IPS-18c (cell line): ENCODE data around the gene MNAT1.

Experiments used
- H3K4me3 ChIP-seq: 2 replicates; pipeline ENCODE4 v1.7.0; 2013; ENCODE audit warnings: low read depth, mild to moderate bottlenecking, low read length, moderate library complexity; ENCODE audit not compliant: insufficient read depth
- H3K9me3 ChIP-seq: one replicate; pipeline ENCODE4 v1.6.1; 2013; ENCODE audit warnings: mild to moderate bottlenecking, low read length, moderate library complexity; ENCODE audit not compliant: control insufficient read depth, insufficient read depth

The MNAT1 gene

DNA sequence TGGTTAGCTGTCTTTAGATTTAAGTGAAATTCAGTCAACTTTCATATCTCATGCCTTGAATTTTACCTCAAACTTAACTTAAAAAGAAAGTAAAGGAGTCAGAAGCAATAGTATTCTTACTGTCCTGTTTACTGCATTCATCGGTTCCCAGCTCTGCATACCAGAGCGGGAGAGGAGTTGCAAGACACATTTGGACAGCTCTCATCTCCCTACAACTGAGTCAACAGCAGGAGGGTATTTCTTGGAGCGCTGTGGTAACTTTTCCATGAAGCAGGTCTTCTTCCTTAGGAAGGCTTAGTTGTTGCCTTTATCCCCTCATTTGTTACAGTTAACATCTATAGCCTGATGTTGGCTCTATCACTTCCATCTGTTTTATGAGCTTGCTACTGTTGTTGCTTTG, 181.2 kb downstream of the MNAT1 start:
- Histone ChIP-seq H3K9me3 (peaks cover 3% of the 10 kb centered on the region), H3K4me3 (no peak overlapping the region)

DNA sequence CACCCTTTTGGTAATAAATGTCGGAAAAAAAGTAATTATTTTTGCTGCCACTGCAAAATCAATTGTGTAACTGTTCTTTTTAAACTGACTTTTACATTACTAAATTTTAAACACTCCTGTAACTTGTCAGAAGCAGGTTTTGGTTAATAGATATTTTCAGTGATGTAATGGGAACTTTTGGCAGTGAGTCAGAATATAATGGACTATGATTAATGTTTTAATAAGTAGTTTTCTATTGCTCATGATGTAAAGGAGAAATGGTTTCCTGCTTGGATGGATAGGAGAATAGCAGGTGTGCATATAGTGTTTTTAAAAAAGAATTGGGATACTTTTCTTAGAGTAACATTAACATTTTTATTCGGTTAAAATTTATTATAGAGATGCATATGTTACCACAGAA, 187.5 kb downstream of the MNAT1 start:
- Histone ChIP-seq H3K4me3 (no peak overlapping the region), H3K9me3 (no peaks in the 10 kb centered on the region)

DNA sequence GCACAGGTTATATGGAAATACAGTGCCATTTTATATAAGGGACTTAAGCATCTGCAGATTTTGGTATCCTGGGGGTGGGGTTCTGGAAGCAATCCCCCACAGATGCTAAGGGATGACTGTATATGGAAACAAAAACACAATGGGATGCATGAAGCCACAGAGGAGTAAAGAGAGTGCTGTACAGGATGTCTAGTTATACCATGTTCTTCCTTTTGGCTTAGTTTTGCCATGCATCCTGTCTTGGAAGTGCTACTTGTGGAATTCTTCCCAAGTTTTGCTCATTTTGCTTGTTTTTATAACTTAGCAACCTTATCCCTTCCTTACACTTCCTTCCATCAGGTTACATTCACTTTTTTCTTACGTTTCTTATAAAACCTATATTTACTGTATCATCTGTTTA, 190.7 kb downstream of the MNAT1 start:
- Histone ChIP-seq H3K4me3 (no peak overlapping the region), H3K9me3 (no peaks in the 10 kb centered on the region)

DNA sequence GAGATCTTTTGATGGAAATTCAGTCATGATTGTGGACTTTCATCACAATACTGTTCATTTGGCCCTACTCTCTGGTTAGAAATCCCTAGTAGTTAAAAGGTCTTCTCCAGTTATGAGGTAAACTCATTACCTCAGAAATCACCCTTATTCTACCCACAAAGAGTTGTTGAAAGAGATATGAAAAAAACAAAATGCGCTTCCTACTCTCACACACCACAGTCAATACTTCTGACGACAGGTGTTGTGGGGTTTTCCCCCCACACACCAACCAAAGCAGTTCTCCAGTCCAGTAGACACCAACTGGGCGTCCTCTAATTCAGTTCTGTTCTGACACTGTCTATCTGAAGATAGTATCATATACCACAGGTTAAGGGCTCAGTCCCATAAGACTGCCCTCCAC, 191.4 kb downstream of the MNAT1 start:
- no peaks in the 10 kb centered on the region for H3K9me3 ChIP-seq
- H3K4me3 ChIP-seq, result no peak overlapping the region

DNA sequence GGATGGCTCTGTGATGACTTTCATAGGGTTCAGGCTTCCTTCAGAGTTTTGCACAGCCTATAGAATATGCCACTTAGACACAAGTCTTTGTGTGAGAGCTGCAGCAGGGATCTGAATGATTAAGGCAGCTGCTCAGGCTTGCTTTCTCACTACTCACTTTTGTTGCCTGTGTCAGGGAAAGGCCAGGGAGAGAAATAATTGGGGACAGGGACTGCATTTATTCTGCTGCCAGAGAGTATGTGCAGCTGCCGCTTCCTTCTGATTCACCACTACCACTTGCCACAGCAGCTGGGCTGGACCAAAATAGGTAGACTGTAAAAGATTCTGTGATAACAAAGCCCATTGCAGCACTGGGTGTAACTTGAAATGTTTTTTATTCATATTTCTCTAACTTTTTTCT, 196.7 kb downstream of the MNAT1 start:
- H3K4me3 ChIP-seq, result no peak overlapping the region
- no peaks in the 10 kb centered on the region for H3K9me3 ChIP-seq

DNA sequence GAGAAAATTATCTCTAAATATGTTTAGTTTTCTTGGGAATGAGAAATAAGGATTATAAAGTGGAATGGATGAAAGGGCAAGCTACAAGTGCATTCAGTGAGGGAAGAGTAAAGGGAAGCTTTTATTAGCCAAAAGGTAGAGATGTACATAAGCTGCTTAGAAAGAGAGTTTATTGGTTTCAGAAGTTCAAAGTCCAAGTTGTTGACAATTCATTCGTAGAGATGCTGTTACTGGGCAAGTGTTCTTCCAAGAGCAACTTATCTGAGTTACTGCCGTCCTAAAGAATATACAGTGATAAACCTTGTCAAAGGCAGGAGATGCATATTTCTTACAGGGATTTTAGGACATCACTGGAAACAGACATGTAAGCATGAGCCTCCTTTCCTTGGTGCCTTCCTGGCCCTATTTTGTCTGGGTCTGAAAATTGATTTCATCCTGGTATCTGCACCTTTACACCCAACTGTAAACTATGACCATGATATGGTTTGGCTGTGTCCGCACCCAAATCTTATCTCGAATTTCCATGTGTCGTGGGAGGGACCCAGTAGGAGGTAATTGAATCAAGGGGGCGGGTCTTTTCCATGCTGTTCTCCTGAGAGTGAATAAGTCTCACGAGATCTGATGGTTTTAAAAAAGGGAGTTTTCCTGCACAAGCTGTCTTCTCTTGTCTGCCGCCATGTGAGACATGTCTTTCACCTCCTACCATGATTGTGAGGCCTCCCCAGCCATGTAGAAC, 199.5 kb downstream of the MNAT1 start:
- H3K9me3 ChIP-seq, result no peaks in the 10 kb centered on the region

DNA sequence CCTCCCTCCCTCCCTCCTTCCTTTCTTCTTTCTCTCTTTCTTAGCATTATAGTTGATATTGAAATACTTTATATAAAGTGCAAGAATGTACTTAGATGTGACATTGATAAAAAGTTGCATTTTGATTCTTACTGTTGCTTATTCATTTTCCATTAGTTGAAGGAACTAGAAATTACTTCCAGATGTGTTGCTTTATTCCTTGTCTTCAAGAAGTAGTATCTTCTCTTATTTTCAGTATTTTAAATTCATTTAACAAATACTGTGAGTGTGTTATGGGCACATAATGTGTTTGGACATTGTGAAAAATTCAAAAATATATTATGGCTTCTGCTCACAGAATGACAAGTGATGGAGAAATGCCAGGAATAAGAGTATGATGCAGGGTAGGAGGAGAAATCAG, 200.8 kb downstream of the MNAT1 start:
- Histone ChIP-seq H3K4me3 (no peak overlapping the region), H3K9me3 (no peaks in the 10 kb centered on the region)

More for the DNA sequence above, 199.5 kb downstream of the MNAT1 start:
- H3K4me3 ChIP-seq, result no peak overlapping the region

DNA sequence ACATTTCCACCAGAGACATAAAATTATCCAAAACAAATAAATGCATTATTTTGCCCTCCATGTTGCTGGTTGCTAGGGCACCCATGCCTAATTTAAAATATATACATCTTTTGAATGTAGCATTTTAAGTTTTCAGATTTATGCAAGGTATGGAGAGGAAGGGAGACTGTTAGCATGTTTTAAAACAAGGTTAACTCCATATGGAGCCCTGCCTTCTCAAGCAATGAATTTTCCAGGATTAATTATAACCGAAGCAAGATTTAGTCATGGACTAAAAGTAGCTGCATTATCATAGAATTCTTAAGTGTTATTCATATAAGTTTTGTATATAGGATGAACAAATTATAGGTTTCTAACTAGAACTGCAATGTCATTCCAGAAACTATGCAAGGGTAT, 209.1 kb downstream of the MNAT1 start:
- Histone ChIP-seq H3K4me3 (no peak overlapping the region), H3K9me3 (no peaks in the 10 kb centered on the region)

DNA sequence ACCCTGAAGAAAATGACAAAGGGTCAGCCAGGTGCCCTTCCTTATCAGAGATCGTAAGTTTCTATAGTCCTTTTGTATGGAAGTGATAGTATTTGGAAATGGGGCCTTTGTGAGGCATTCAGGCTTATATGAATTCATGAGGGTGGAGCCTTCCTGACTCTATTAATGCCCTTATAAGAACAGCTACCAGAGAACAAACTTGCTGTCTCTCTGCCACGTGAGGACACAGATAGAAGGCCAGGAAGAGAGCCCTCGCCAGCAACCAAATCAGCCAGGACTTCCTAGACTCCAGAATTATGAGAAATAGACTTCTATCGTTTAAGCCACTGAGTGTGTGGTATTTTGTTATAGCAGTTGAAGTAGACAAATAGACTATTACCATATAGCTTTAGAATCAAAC, 209.6 kb downstream of the MNAT1 start:
- no peak overlapping the region for H3K4me3 ChIP-seq

DNA sequence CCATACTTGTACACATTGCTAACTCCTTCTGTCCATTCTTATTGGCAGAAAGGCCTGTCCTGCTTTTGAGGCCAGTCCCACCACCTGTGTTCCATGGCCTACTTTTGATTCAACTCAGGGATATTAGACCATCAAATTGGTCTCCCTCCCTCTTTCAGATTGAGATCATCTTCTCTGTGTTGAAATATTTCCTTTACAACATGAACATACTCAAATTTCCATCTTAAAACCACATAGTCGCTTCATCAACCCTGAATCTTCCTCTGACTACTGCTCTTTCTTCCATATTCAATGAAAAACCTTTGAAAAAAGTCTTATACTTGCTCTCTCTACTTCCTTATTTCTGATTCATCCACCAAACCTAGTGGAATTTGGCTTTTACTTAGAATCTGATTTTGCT, 211.4 kb downstream of the MNAT1 start:
- Histone ChIP-seq H3K4me3 (no peak overlapping the region), H3K9me3 (no peaks in the 10 kb centered on the region)

More for the DNA sequence above, 209.6 kb downstream of the MNAT1 start:
- no peaks in the 10 kb centered on the region for H3K9me3 ChIP-seq

DNA sequence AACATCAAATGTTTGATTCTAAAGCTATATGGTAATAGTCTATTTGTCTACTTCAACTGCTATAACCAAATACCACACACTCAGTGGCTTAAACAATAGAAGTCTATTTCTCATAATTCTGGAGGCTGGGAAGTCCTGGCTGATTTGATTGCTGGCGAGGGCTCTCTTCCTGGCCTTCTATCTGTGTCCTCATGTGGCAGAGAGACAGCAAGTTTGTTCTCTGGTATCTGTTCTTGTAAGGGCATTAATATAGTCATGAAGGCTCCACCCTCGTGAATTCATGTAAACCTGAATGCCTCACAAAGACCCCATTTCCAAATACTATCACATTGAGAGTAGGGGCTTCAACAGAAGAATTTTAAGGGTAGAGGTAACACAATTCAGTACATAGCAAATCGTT, 212.2 kb downstream of the MNAT1 start:
- H3K9me3 ChIP-seq, result no peaks in the 10 kb centered on the region
- H3K4me3 ChIP-seq, result no peak overlapping the region

DNA sequence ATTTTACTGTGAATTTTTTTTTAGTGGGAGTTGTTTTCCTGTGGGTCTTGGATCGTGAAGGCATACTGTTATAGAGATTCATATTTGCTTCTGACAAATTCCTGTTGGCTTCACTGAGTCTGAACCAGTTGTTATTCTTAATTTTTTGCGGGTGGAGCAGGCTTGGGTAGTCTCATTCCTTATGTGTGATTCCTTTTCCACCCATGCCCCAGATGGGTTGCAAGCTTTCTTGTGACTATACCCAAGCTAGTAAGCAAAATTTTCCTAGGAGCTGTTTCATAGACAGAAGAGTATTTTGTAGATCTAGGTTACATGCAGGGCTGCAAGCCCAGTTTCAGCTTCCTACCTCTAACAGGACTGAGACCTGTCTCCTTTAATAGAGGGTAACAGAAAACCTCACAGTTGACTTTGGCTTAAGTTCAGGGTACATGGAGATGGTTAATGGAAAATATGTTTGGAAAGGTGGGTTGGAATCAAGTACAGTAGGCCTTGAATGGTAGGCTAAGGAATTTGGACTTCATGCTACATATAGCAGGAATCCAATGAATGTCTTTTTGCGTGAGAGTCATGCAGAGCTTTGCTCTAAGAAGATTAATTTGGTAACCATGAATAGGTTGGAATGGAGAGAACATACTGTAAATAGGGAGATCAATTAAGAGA, 217.3 kb downstream of the MNAT1 start:
- H3K9me3 ChIP-seq, result no peaks in the 10 kb centered on the region
- H3K4me3 ChIP-seq, result no peak overlapping the region

DNA sequence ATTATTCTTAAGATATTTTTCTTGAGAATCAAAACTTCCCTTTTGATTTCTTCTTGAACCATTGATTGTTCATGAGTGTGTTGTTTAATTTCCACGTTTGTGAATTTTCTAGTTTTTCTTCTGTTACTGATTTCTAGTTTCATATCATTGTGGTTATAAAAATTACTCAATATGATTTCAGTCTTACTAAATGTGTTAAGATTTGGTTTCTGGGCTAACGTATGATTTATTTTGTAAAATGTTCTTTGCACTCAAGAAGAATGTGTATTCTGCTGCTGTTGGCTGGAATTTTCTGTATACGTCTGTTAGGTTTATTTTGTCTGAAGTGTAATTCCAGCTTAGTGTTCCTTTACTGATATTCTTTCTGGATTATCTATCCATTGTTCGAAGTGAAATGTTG, 221.6 kb downstream of the MNAT1 start:
- no peaks in the 10 kb centered on the region for H3K9me3 ChIP-seq
- no peak overlapping the region for H3K4me3 ChIP-seq

DNA sequence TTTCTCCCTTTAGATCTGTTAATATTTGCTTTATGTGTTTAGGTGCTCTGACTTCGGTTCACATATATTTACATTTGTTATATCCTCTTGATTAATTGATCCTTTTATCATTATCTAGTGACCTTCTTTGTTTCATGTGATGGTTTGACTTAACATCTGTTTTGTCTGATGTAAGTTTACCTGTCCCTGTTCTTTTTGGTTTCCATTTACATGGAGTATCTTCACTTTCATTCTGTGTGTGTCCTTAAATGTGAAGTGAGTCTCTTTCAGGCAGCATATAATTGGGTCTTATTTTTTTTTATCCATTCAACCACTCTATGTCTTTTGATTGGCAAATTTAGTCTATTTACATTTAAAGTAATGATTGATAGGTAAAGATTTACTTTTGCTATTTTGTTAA, 222.1 kb downstream of the MNAT1 start:
- no peaks in the 10 kb centered on the region for H3K9me3 ChIP-seq
- H3K4me3 ChIP-seq, result no peak overlapping the region

DNA sequence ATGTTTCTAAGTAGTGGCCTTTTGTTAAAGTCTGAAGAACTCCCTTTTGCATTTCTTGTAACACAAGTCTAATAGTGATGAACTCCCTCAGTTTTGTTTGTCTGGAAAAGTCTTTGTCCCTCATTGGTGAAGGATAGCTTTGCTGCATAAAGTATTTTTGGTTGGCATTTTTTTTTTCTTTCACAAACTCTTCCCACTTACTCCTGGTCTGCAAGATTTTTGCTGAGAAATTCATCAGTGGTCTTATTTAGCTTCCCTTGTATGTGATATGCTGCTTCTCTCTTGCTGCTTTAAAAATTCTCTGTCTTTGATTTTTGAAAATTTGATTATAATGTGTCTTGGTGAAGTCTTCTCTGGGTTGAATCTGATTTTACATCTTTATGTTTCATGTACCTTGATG, 223.6 kb downstream of the MNAT1 start:
- H3K9me3 ChIP-seq, result no peaks in the 10 kb centered on the region
- no peak overlapping the region for H3K4me3 ChIP-seq

DNA sequence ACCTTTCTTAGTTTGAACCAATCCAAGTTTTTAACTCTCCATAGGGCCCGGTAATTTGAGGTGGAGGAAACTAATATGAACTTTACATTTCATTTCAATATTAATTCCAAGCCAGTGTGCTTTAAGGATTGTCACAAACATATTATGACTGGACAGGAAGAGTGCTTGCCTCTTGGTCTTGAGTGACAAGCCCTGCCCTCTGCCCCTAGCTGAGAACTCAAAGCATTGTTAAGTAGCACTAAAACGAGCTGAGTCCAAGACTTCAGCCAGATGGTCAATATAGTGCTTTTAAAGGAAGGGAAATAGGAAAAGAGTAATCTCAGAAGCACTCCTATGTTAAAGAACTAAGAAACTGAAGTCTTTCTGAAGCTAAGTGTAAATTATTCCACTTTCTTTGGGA, 229.2 kb downstream of the MNAT1 start:
- H3K9me3 ChIP-seq, result no peaks in the 10 kb centered on the region
- no peak overlapping the region for H3K4me3 ChIP-seq

DNA sequence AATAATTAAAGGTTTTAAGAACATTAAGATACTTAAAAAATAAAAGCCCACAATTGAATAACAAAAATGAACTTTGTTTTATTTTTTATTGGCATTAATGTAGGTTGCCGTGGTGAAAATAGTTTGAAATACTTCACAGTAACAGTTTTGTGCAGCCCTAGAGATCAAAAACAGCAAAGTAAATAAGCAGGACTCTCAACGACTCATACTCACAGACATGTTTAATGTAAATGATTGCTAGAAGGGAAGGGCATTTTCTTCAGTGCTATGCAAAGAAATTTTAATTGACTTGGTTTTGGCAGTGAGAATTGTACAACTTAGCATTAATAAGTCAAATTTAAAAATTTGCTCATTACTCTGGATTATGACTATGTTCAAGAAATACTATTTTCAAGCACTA, 230.3 kb downstream of the MNAT1 start:
- Histone ChIP-seq H3K9me3 (no peaks in the 10 kb centered on the region), H3K4me3 (no peak overlapping the region)

DNA sequence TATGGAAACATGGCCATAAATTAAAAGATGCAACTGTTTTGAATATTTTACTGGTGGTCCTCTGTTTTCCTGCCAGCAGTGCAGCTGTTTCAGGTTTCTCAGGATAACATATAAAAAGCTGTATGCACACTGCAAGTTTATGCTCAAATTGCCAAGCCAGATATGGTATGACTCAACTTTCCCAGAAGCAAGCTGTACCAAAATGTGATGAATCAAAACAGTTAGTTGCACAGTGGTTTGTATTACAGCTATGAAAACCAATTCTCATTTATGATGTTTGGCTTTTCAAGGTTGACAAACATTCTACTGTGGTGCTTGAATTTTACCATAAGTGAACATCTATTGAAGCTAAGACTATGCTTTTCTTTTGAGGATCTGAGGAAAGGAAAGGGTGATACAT, 230.8 kb downstream of the MNAT1 start:
- Histone ChIP-seq H3K9me3 (no peaks in the 10 kb centered on the region), H3K4me3 (no peak overlapping the region)

DNA sequence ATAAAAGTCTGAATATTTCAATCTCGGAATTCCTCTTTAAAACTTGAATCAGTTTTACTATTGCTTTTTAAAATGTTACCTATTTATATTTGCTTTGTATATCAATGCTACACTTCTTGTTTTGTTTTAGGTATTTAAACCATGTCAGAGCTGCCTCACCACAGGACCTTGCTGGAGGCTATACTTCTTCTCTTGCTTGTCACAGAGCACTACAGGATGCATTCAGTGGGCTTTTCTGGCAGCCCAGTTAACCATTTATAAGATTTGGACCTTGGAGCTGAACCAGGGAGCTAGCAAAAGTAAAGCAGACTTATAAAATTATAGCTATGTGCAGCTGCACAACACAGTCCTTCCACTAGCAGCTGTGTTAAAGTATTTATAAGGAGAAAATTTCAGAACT, 233.5 kb downstream of the MNAT1 start:
- H3K9me3 ChIP-seq, result no peaks in the 10 kb centered on the region
- no peak overlapping the region for H3K4me3 ChIP-seq
